Ectodermal cell (in vitro differentiated cells): ENCODE data around the gene CLDN22.

ENCODE experiments used
- H3K27ac ChIP-seq: 2 replicates; pipeline ENCODE4 v1.7.0; 2013; ENCODE audit warnings: mild to moderate bottlenecking, low read depth, low read length; ENCODE audit not compliant: insufficient read depth, poor library complexity, severe bottlenecking
- H3K27me3 ChIP-seq: 2 replicates; pipeline ENCODE4 v1.7.0; 2013; ENCODE audit warnings: mild to moderate bottlenecking, low read length; ENCODE audit not compliant: insufficient read depth, control insufficient read depth, poor library complexity, severe bottlenecking
- H3K36me3 ChIP-seq: one replicate; pipeline ENCODE4 v1.7.0; 2013; ENCODE audit warnings: low read length; ENCODE audit not compliant: control insufficient read depth, insufficient read depth
- H3K4me1 ChIP-seq: one replicate; pipeline ENCODE4 v1.7.0; 2013; ENCODE audit warnings: low read length; ENCODE audit not compliant: control insufficient read depth, insufficient read depth
- H3K4me3 ChIP-seq: 2 replicates; pipeline ENCODE4 v1.7.0; 2013; ENCODE audit warnings: low read depth, low read length, control low read depth; ENCODE audit not compliant: insufficient read depth
- H3K9me3 ChIP-seq: 2 replicates; pipeline ENCODE4 v1.7.0; 2013; ENCODE audit warnings: mild to moderate bottlenecking, low read length, moderate library complexity; ENCODE audit not compliant: control insufficient read depth
- WGBS, 2 experiments: methylation state at CpG; one replicate each; pipeline ENCODE4 v1.1.7; 2013; ENCODE audit warnings: missing lambda C conversion rate in 2 of 2; 5-methylcytosine and 5-hydroxymethylcytosine counted together

CLDN22 gene

GRCh38 chr4:183356173-183356830, 36.2 kb upstream of the CLDN22 start:
- H3K4me1 ChIP-seq, result no peaks in the 10 kb centered on the region
- H3K36me3 ChIP-seq, result no peaks in the 10 kb centered on the region
- H3K27me3 ChIP-seq, result no peaks in the 10 kb centered on the region
- WGBS, 2 experiments, result 88 to 92% methylated on average over 20 of the region's 20 CpGs
- no peak overlapping the region for H3K4me3 ChIP-seq
- H3K27ac ChIP-seq, result no peak overlapping the region
- H3K9me3 ChIP-seq, result no peaks in the 10 kb centered on the region

DNA sequence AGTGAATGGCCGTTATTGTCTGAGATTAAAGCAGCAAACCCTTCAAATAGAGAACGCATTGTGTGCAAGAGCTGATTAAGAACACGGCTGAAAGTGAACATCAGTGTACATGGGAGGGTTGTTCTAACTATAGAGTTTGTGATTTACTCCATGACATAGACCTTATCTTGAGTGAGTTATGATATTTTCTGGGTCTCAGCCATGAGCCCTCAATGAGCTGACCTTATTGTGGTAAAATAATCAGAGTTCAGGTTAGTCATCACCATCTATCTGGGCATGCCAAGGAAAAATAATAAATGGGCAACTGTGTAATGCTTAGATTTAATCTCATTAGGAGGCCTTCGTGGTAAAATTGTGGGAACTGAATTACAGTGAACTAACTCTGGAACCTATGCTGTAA, 35.3 kb upstream of the CLDN22 start:
- Histone ChIP-seq H3K4me1 (no peaks in the 10 kb centered on the region), H3K9me3 (no peaks in the 10 kb centered on the region), H3K36me3 (no peaks in the 10 kb centered on the region), H3K4me3 (no peak overlapping the region), H3K27me3 (no peaks in the 10 kb centered on the region), H3K27ac (no peak overlapping the region)
- WGBS, 2 experiments, result 93 to 97% methylated on average over 4 of the region's 4 CpGs

- 84 to 88% methylated on average over 9 of the region's 9 CpGs for WGBS, 2 experiments
- Histone ChIP-seq H3K36me3 (no peaks in the 10 kb centered on the region), H3K9me3 (no peaks in the 10 kb centered on the region), H3K4me3 (no peak overlapping the region), H3K27me3 (no peaks in the 10 kb centered on the region), H3K4me1 (no peaks in the 10 kb centered on the region), H3K27ac (no peak overlapping the region)
Measured at GRCh38 chr4:183354219-183354618, 34.1 kb upstream of the CLDN22 start.

GRCh38 chr4:183353557-183353956, 33.5 kb upstream of the CLDN22 start:
- Histone ChIP-seq H3K9me3 (no peaks in the 10 kb centered on the region), H3K27me3 (no peaks in the 10 kb centered on the region), H3K27ac (no peak overlapping the region), H3K36me3 (no peaks in the 10 kb centered on the region), H3K4me1 (no peaks in the 10 kb centered on the region), H3K4me3 (no peak overlapping the region)
- WGBS, 2 experiments, result 87 to 94% methylated on average over 8 of the region's 8 CpGs

DNA sequence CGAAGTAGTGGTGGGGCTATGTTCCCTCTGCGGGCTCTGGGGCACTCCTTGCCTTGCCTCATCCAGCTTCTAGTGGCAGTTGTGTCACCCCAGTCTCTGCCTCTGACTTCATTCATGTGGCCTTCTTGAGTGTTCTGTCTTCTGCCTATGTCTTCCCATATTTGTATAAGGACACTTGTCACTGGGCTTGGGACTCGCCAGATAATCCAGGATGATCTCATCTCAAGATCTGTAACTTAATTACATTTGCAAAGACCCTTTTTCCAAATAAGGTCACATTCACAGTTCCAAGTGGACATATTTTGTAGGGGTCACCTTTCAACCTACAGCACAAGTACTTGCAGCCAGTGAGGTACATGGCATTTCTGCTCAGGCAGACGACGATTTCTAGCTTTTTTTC, 32.5 kb upstream of the CLDN22 start:
- WGBS, 2 experiments, result 94 to 95% methylated on average over 3 to 5 of the region's 5 CpGs
- Histone ChIP-seq H3K27me3 (no peaks in the 10 kb centered on the region), H3K4me1 (no peaks in the 10 kb centered on the region), H3K27ac (no peak overlapping the region), H3K36me3 (no peaks in the 10 kb centered on the region), H3K9me3 (no peaks in the 10 kb centered on the region), H3K4me3 (no peak overlapping the region)

GRCh38 chr4:183350317-183351071, 30.4 kb upstream of the CLDN22 start:
- H3K27ac ChIP-seq, result no peak overlapping the region
- no peaks in the 10 kb centered on the region for H3K36me3 ChIP-seq
- WGBS, 2 experiments, result 94 to 97% methylated on average over 17 of the region's 17 CpGs
- no peak overlapping the region for H3K4me3 ChIP-seq
- H3K27me3 ChIP-seq, result no peaks in the 10 kb centered on the region
- H3K4me1 ChIP-seq, result no peaks in the 10 kb centered on the region
- H3K9me3 ChIP-seq, result no peaks in the 10 kb centered on the region

DNA sequence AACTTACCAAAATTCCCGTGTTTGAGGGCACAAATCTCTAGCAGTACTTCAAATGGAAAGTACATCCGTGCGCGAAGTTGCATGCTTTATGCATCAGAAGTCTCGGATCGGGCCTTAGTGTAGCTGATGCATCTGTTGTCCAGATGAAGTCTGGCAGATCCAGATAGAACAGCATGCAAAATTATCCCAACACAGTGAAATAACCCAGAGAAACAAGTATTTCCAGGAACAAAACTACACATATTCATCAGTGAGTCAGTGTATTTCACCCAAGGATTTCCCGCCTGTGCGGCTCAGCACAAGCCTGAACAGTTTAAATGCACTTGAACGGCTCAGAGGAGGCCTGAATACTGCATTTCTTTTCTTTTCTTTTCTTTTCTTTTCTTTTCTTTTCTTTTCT, 29.6 kb upstream of the CLDN22 start:
- 95% methylated on average over 9 of the region's 9 CpGs for WGBS, 2 experiments
- H3K27me3 ChIP-seq, result no peaks in the 10 kb centered on the region
- no peaks in the 10 kb centered on the region for H3K36me3 ChIP-seq
- H3K4me3 ChIP-seq, result no peak overlapping the region
- H3K4me1 ChIP-seq, result no peaks in the 10 kb centered on the region
- no peaks in the 10 kb centered on the region for H3K9me3 ChIP-seq
- no peak overlapping the region for H3K27ac ChIP-seq

- Histone ChIP-seq H3K4me3 (no peak overlapping the region), H3K9me3 (no peaks in the 10 kb centered on the region), H3K27ac (no peak overlapping the region), H3K27me3 (no peaks in the 10 kb centered on the region), H3K4me1 (no peaks in the 10 kb centered on the region), H3K36me3 (no peaks in the 10 kb centered on the region)
- 89 to 95% methylated on average over 15 to 16 of the region's 17 CpGs for WGBS, 2 experiments
Measured at GRCh38 chr4:183348706-183349659, 28.9 kb upstream of the CLDN22 start.

DNA sequence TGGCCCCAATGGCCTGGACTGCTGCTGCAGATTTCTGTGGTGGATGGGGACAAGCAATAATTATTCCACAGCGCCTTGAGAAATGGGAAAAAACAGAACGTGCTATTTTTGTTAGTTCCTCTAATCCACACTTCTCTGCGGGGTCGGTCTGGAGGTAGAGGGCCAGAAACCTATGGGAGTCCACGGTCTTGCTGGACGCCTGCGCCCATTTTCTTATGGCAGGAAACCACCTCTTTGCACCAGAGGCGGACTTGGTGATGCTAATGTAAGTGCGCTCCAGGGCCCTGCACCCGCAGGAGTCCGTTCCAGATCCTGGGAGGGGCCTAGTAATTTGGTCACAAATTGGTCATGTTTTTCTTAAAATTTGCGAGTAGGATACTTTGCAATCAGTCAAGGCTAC, 28.1 kb upstream of the CLDN22 start:
- H3K4me3 ChIP-seq, result no peak overlapping the region
- WGBS, 2 experiments, result 87 to 88% methylated on average over 12 of the region's 12 CpGs
- no peaks in the 10 kb centered on the region for H3K36me3 ChIP-seq
- no peaks in the 10 kb centered on the region for H3K4me1 ChIP-seq
- no peaks in the 10 kb centered on the region for H3K9me3 ChIP-seq
- no peak overlapping the region for H3K27ac ChIP-seq
- no peaks in the 10 kb centered on the region for H3K27me3 ChIP-seq

GRCh38 chr4:183347566-183347965, 27.5 kb upstream of the CLDN22 start:
- Histone ChIP-seq H3K36me3 (no peaks in the 10 kb centered on the region), H3K9me3 (no peaks in the 10 kb centered on the region), H3K4me3 (no peak overlapping the region), H3K4me1 (no peaks in the 10 kb centered on the region), H3K27ac (no peak overlapping the region), H3K27me3 (no peaks in the 10 kb centered on the region)
- WGBS, 2 experiments, result 93 to 95% methylated on average over 4 of the region's 4 CpGs
